SJSA1 (cell line): Measurements from ENCODE around the gene UBA7. TPM values are rescaled to one million over a fixed set of nuclear protein-coding genes. Genes with fewer than 3 reads are reported as not detected.

Experiments used
- DNase-seq, 2 experiments: peaks; one replicate each; pipeline ENCODE4 v3.0.0-alpha.2; 2015 to 2020; ENCODE audit warnings: low spot score in 2 of 2, low read depth in 1 of 2
- H3K27ac ChIP-seq: fragments of 250-450 bp; sonication (Bioruptor Pico); 2 replicates; pipeline ENCODE4 v1.5.1; 2020; ENCODE audit warnings: mild to moderate bottlenecking, moderate library complexity
- H3K27me3 ChIP-seq: fragments of 250-450 bp; sonication (Bioruptor Pico); replicated peaks from 2 replicates; pipeline ENCODE4 v1.5.1; 2020; ENCODE audit warnings: mild to moderate bottlenecking, moderate library complexity
- H3K36me3 ChIP-seq: fragments of 250-450 bp; sonication (Bioruptor Pico); 2 replicates; pipeline ENCODE4 v1.5.1; 2020; ENCODE audit warnings: mild to moderate bottlenecking
- H3K4me1 ChIP-seq: fragments of 250-450 bp; sonication (Bioruptor Pico); replicated peaks from 2 replicates; pipeline ENCODE4 v1.6.1; 2021; ENCODE audit warnings: mild to moderate bottlenecking
- H3K4me3 ChIP-seq: fragments of 250-450 bp; sonication (Bioruptor Pico); 2 replicates; pipeline ENCODE4 v1.5.1; 2020; ENCODE audit warnings: mild to moderate bottlenecking
- H3K9me3 ChIP-seq: fragments of 250-450 bp; sonication (Bioruptor Pico); replicated peaks from 2 replicates; pipeline ENCODE4 v1.5.1; 2020; ENCODE audit warnings: mild to moderate bottlenecking
- total RNA-seq: library from RNA; depleted of rRNA; stranded (reverse); fragments of >200 nt; shearing (Covaris generic); gene quantifications from 2 replicates; pipeline ENCODE4 v1.2.3, GENCODE V29; 2014

The UBA7 gene
- total RNA-seq, 1 experiment from 2014 or later: 11.7 TPM

DNA sequence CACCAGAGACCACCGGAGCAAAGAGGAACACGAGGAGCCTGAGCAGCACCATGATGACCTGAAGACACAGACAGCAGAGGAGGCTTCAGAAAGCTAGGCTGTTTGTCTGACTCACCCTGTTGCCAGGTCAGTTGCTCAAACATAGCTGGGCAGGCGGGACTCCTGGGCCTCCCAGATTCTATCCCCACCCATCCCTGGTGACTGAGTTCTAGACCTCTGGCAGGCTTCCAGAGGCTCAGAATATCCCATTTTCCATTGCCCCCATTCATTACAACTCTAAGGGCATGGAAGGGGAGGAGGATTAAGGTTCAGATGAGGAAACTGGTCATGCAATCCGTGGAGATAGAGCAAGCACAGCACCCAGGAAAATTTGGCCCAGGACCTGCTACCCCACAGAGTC lies 14.0 kb downstream of the UBA7 start, which contains the start of gene CDHR4:
Gene CDHR4, minus strand, starts transcription at position 113 of the 400 bp plus-strand sequence. Its CDS starts 61 bp downstream, at position 52.
- Histone ChIP-seq H3K27me3 (no peaks in the 10 kb centered on the region), H3K9me3 (no peaks in the 10 kb centered on the region), H3K4me1 (peaks cover 21% of the 10 kb centered on the region), H3K4me3 (no peak within 1 kb of the TSS), H3K27ac (no peak within 1 kb of the TSS), H3K36me3 (peaks cover 3% of the 10 kb centered on the region; the same call in 1 of the 2 replicates)
- DNase-seq: peak; percentile 21 to 67

DNA sequence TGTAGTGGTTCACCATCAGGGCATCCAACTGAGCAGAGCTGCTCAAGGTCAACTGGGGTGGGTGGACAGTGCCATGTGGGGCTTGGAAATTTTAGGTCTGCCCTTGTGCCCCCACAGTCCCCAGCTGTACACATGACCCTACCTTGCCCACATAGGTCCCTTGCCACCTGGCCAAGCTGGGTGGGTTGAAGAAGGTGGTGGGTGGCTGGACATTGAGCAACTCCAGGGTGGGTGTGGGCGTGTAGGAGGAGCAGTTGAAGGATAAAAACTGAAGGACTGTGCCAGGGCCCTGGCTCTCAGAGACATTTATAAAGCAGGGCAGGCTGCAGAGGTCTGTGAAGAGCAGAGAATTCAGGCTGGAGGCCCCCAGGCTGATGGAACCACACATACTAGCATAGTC lies 14.6 kb downstream of the UBA7 start:
- Histone ChIP-seq H3K4me1 (peaks cover 20% of the 10 kb centered on the region), H3K27ac (no peak overlapping the region), H3K9me3 (no peaks in the 10 kb centered on the region), H3K27me3 (no peaks in the 10 kb centered on the region), H3K4me3 (no peak overlapping the region), H3K36me3 (peaks cover 3% of the 10 kb centered on the region; the same call in 1 of the 2 replicates)
- no peak for DNase-seq

DNA sequence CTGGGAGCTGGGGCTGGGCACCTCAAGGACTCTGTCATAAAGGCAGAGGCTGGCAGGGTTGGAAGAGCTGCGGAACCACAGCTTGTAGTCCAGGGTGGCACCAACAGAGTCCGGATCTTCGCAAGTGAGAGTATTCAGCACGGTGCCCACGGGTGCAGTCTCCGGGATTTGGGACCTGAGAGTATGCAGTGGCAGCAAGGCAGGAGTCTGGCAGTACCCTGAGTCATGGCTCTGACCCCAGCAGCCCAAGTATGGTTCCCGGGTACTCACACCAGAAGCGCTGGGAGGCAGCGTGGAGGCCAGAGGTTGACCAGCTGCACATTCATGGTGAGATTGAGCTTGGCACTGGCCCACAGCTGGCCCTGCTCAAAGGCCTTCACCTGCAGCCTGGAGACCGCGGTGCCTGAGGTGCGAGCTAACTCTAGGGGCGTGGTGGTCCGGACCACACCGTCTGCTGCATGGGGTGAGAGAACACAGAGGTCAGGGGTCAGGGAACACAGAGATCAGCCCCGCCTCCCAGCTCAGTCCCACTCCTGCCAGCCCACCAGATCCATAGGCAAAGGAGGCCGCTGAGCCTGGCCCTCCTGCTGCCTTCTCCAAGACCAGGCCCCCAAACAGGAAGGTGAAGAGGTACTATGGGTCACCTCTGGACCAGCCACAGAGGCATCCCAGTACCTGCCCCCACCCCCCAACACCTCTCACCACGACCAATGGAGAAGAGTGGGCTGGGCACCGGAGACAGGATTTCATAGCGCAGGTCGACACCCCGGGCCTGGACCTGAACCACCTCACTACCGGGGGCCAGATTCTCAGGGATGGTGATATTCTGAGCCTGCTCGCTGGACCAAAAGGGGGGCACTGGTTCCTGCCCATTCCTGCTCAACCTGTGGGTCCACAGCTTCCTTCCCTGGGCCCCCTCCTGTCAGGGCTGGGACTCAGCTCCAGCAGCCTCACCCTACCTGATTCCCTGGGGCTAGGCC lies 18.5 kb downstream of the UBA7 start:
- H3K4me1 ChIP-seq: peaks cover 8% of the 10 kb centered on the region
- no peaks in the 10 kb centered on the region for H3K9me3 ChIP-seq
- no peak for DNase-seq
- H3K4me3 ChIP-seq: no peak overlapping the region
- H3K27ac ChIP-seq: no peak overlapping the region
- H3K27me3 ChIP-seq: no peaks in the 10 kb centered on the region
- no peaks in the 10 kb centered on the region for H3K36me3 ChIP-seq

DNA sequence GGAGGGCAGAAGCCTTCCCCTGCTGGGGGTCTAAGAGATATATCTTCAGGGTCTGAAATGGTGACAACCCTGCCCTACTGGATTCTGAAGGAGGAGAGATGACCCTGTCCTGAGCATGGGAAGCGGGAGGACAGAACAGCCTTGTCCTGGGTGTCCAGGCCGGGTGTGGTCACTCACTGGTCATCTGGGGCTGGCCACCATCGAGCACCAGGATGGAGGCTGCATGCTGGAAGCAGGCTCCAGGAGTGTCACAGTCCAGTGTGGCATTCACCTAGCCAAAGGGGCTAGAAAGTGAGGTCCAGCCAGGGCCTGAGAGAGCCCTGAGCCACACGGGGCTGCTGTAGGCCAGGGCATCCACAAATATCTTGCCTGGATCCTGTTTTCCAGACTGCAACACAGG lies 19.3 kb downstream of the UBA7 start:
- no peak for DNase-seq
- Histone ChIP-seq H3K4me3 (no peak overlapping the region), H3K9me3 (no peaks in the 10 kb centered on the region), H3K27ac (no peak overlapping the region), H3K4me1 (peaks cover 2% of the 10 kb centered on the region), H3K36me3 (no peaks in the 10 kb centered on the region), H3K27me3 (no peaks in the 10 kb centered on the region)

DNA sequence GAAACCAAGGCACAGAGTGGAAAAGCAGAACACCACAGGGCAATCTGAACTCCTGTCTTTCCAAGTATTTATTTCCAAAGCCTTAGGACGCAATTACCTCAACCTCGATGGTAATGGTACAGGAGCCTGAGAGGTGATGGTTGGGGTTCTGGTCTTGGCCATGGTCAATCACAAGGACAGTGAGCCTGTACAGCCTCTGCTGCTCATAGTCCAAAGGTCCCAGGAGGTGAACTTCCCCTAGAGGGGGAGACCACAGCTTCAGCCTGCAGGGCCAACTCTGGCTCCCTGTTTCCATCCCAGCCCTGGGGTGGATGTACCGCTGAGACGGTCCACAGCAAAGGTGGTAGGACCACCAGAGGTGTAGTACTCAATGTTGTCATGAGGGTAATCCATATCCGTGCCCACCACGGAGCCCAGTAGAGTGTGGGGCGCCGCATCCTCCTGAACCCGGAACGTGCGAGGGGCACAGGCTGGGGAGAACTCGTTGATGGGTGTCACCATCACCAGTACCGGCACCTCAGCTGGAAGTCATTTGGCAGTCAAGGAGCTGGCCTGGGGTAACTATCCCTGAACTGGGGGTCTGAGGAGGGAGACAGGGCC lies 20.2 kb downstream of the UBA7 start:
- Histone ChIP-seq H3K9me3 (no peaks in the 10 kb centered on the region), H3K27ac (no peak overlapping the region), H3K4me1 (no peaks in the 10 kb centered on the region)

DNA sequence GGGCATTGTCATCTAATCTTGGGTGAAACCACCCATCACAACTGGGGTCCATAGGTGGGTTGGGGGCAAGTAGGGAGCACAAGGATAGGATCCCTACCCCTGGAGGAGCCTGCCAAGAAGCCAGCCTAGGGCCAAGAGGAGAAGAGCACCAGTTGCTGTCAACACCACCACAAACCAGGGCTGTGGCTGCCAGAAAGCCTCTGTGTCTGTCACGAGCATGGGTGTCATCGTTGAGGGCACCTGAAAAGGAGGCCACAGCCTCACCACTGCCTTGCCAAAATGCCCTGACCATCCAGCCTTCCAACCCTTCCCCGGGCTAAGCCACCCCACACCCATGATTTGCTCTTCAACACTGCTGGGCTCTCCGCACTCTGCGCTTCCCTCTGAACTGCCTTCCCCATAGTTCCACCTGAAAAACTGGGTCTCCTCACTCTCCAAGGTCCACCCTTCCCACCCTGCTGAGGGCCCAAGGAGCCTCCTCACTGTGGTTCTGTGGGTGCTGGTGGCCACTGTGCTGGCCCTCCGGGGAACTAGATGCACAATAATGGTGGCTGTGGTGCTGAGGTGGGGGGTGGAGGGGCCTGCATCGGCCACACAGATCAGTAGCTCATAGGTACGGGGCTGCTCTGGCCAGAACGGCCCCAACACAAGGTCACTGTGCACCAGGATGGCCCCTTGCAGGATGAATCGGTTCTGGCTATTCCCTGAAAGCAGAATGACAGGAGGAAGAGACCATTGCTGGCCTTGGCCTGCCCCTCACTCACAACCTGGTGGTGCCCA lies 21.2 kb downstream of the UBA7 start:
- Histone ChIP-seq H3K4me1 (no peaks in the 10 kb centered on the region), H3K9me3 (no peaks in the 10 kb centered on the region), H3K27me3 (no peaks in the 10 kb centered on the region), H3K36me3 (no peaks in the 10 kb centered on the region), H3K27ac (no peak overlapping the region), H3K4me3 (no peak overlapping the region)
- no peak for DNase-seq

More for the DNA sequence above, 20.2 kb downstream of the UBA7 start:
- no peak for DNase-seq
- Histone ChIP-seq H3K27me3 (no peaks in the 10 kb centered on the region), H3K4me3 (no peak overlapping the region), H3K36me3 (no peaks in the 10 kb centered on the region)

DNA sequence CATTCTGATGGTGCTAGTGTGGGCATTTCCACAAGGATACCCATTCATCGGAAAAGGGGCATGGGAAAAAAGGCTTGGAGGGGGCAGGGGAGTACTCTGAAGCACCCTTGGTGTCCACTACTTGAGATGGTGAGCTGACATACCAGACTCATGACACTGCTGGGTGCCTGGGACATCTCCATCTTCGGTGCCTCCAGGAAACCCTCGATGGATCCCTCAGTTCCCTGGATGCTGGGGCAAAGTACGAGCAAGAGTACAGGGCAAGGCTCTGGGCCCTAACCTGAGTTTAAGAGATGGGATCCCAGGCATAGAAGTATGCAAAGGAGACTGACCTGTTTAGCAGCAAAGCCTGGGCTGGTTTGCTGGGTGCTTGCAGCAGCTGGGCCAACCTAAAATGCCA lies 22.2 kb downstream of the UBA7 start:
- no peaks in the 10 kb centered on the region for H3K9me3 ChIP-seq
- H3K36me3 ChIP-seq: no peaks in the 10 kb centered on the region
- no peaks in the 10 kb centered on the region for H3K27me3 ChIP-seq
- no peak overlapping the region for H3K27ac ChIP-seq
- peaks cover 5% of the 10 kb centered on the region for H3K4me1 ChIP-seq
- H3K4me3 ChIP-seq: no peak overlapping the region
- DNase-seq: no peak

DNA sequence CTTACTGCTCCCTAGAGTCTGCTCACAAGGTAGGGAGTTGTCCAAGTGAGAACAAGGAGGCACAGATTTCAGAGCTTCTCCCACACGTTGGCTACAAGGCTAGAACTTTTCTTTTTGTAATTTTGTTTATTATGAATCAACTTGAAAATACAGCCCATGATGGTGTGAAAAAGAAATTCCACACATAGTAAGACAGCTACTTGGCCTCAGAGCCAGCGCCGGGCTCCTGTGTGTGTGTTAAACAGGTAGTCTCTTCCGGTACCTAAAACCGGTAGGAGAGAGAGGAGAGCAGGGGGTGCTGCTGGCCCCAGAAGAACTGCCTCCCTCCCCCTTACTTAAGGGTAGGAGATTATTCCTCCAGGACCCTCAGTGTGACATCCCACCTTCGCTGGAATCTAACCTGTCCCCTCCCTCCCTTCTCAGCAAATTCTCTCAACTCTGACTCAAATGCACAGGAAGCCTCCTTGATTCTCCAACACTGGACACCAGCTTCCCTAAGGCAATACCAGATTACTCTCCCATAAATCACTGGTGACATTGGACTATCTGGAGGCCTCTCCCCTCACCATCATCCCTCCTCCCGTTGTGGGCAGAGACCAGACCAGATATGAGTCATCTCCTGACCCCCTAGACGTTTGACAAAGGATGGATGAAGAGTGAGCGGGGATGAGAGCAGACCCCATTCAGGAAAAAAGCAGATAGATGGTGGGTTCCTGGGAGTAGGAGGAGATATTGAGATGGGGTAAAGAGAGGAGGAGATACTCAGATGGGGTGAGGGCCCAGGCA lies 22.9 kb downstream of the UBA7 start:
- H3K27me3 ChIP-seq: no peaks in the 10 kb centered on the region
- no peaks in the 10 kb centered on the region for H3K9me3 ChIP-seq
- peaks cover 5% of the 10 kb centered on the region for H3K4me1 ChIP-seq
- H3K27ac ChIP-seq: no peak overlapping the region
- no peak for DNase-seq
- no peak overlapping the region for H3K4me3 ChIP-seq
- H3K36me3 ChIP-seq: peaks cover 5% of the 10 kb centered on the region; the same call in 1 of the 2 replicates

DNA sequence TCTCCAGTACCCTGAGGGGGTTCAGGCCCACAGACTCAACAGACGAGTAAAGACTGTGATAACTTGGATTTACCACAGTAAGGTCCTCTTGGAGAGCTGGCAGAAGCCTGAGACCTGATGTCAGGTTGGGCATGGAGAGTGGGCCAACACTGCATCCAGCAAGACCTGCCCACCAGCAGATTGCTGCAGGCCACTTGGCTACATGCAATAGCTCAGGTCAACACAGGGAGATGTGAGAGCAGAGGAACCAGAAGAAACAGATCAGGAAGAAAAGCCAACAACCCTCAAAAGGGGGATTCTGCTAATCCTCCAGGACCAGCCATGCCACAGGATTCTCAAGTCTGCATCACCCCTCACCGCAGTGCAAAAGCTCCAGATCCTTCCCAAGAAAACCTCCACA lies 25.7 kb downstream of the UBA7 start:
- H3K36me3 ChIP-seq: peaks cover 21% of the 10 kb centered on the region
- H3K4me1 ChIP-seq: peaks cover 17% of the 10 kb centered on the region
- H3K27ac ChIP-seq: no peak overlapping the region
- no peaks in the 10 kb centered on the region for H3K27me3 ChIP-seq
- no peaks in the 10 kb centered on the region for H3K9me3 ChIP-seq
- no peak for DNase-seq
- H3K4me3 ChIP-seq: no peak overlapping the region

DNA sequence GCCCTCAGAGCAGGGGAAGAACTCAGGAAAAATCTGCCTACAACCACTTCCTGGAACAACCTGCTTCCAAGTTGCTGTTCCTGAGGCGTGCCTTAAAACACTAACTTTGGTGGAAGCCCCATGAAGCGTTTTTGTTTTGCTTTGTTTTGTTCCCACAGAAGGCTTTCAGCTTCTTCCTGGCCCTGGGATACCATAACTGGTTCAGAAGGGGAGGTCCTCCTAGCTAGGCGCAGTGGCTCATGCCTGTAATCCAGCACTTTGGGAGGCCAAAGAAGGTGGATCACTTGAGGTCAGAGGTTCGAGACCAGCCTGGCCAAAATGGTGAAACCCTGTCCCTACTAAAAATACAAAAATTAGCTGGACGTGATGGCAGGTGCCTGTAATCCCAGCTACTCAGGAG lies 26.2 kb downstream of the UBA7 start:
- Histone ChIP-seq H3K4me1 (peaks cover 17% of the 10 kb centered on the region), H3K4me3 (no peak overlapping the region), H3K27ac (no peak overlapping the region), H3K36me3 (peaks cover 21% of the 10 kb centered on the region), H3K27me3 (no peaks in the 10 kb centered on the region), H3K9me3 (no peaks in the 10 kb centered on the region)
- no peak for DNase-seq

DNA sequence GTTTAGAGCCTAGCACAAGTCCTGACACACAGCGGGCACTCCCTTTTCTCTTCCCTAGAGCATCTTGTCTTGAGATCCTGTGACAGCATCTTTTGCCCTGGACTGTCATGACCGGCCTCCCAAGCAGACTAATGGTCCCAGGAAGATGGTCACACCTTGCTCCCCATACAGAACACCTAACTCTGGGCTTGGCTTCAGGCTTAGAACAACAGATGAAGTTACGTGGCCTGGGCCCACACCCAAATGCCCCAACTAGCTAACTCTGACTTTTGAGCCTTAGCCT lies 26.6 kb downstream of the UBA7 start:
- DNase-seq: no peak
- H3K27me3 ChIP-seq: no peaks in the 10 kb centered on the region
- H3K36me3 ChIP-seq: peaks cover 21% of the 10 kb centered on the region
- H3K9me3 ChIP-seq: no peaks in the 10 kb centered on the region
- H3K27ac ChIP-seq: no peak overlapping the region
- H3K4me3 ChIP-seq: no peak overlapping the region; the same call in 1 of the 2 replicates
- H3K4me1 ChIP-seq: peaks cover 17% of the 10 kb centered on the region

DNA sequence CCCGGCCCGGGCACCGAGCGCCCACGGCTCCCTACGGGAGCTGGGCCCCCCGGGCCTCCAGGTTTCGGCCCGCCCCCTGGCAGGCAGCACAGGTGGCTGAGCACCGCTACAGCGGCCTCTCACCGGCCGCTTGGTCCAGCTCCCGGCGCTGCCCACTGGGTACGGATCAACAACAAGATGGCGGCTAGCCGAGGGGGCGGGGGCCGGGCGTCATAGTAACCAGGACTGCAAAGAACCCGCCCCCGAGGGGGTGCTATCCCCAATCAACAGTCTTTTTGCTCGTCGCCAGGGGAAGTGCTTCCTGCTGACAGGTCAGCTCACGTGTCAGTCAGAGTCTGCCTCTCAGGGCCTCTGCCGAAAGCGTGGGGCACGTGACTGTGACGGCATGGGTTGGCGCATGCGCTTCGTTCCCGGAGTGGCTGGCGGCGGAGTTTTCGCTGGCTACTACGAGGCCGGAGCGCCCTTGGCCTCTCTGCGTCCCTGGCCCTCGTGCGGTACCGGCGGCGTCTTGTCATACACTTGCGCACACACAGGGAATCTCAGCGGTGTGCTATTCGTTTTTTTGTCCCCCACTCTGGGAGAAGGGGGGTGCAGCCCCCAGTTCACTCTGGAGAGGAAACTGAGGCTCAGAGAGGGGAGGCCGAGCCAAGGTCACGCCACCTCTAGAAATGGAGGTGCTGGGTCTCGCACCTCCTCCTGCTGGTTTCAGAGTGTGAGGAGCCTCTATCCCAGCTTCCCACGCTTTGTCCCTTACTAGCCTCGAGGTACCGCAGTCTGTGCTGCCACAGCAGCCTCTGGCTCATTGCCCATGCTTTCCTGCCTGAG lies 27.2 kb downstream of the UBA7 start, which contains the start of gene IP6K1:
Gene IP6K1, minus strand, starts transcription at position 186 of the 825 bp plus-strand sequence. CDS start 38,502 bp downstream, outside the sequence.
- peak within 1 kb of the TSS; percentile 57 for H3K27ac ChIP-seq
- no peaks in the 10 kb centered on the region for H3K9me3 ChIP-seq
- H3K27me3 ChIP-seq: no peaks in the 10 kb centered on the region
- H3K4me1 ChIP-seq: peaks cover 17% of the 10 kb centered on the region
- peak within 1 kb of the TSS; percentile 87 for H3K4me3 ChIP-seq
- H3K36me3 ChIP-seq: peaks cover 22% of the 10 kb centered on the region
- DNase-seq: peak; percentile 99
